GM18520 (cell line): ENCODE measurements around the gene NHSL2.
"Not testable (repeated sequence)": the region's sequence is repeated elsewhere in the genome, so short reads cannot be mapped to it uniquely, and the experiment has no call there.

Experiments
- ATAC-seq: cut with Tn5 transposase; IDR thresholded peaks from one replicate; pipeline ENCODE4 v1.9.1; 2021; ENCODE audit not compliant: unreplicated experiment

Gene NHSL2

DNA sequence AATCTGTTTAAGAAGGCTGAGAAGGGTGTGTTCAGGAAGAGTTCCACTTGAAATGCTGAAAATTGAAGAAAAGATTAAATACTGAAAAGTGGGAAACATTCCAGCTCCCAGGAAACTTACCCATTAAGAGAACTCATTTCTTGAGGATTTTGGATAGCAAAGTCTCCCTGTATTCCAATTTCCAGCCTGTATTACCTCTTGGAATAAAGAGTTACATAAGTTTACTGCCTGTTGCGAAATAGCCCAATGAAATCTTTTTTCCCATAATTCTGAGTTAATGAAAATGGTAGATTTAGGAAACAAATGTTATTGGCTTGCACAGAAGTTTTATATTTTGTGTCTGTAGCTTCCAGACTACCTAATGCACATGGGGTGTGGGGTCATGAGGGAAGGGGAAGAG, 12.0 kb downstream of the NHSL2 start:
- ATAC-seq = no peak

DNA sequence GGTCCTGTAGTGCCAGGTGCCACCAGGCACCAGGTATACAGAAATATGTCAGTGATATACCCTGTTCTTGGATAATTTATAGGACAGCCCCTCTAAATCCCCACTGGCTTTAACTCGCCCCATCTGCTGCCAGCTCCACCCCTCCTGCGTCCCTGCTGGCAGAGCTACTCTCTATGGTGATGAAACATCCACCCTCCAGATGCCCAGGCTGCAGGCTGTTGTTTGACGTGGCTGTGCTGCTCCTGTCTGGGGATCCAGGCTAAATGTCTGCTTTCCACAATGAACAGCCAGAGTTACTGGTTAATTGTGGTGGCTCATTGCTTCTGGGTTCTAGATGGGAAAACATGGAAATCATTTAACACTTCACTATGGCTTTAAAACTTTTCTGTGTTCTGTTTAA, 12.9 kb downstream of the NHSL2 start:
- no peak for ATAC-seq

DNA sequence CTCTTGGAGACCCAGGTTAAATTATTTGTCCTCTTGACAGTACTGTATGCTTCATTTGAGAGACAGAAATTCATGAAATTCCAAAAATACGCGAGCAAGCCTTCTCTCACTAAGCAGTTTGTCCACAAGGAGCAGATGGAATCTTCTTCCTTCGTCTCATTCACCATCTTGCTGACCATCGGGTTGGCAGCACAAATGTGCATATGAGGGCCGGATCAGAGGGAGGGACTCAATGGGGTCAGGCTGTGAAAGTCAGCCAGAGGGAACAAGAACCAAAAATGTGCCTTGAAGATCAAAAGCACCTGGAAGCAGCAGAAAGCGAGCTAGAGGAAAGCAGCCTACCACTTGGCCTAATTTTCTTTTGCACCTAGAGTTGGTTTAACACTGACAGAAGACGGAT, 16.4 kb downstream of the NHSL2 start:
- ATAC-seq = no peak

- no peak for ATAC-seq
Measured at GRCh38 chrX:71928856-71929255, 18.2 kb downstream of the NHSL2 start.

- ATAC-seq = no peak
Measured at GRCh38 chrX:71930298-71930697, 19.7 kb downstream of the NHSL2 start.

GRCh38 chrX:71935476-71935875, 24.8 kb downstream of the NHSL2 start:
- no peak for ATAC-seq

- no peak for ATAC-seq
Measured at GRCh38 chrX:71936632-71937031, 26.0 kb downstream of the NHSL2 start.

- no peak for ATAC-seq
Measured at GRCh38 chrX:71938371-71938770, 27.7 kb downstream of the NHSL2 start.

DNA sequence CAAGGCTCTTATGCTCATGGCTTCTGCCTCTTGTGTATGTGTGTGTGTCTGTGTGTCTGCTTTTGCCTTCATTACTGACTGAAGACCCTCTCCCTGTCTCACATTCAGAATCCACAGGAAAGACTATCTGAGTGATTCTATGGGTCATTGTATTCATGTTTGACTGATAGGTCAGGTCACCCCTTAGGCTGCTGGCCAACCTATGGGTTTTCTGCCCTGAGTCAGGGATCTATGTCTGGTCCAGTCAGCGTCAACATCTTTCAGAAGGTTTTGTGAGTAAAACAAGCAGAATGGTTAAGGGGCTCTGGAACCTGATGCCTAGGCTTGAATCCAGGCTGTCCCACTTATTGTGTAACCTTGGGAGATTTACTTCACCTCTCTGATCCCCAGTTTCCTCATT, 30.5 kb downstream of the NHSL2 start:
- ATAC-seq = no peak

DNA sequence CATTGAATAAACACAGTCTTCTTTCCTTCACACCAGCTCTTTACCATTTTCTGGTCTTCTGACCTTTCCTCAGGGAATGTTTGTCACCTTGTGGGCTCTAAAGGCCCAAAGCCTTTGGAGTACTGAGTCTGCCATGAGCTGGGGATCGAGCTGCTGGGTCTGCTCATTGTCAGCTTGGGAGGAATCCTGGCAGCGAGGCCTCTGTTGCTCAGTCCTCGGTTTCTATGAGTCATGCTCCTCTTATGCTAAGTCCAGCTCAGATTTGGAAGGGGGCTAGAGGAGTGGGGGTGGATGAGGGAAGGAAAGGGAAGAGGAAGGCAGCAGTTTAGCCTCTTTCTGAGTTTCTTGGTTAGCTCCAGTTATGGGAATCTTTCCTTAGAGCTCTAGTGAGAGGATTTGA, 31.1 kb downstream of the NHSL2 start:
- no peak for ATAC-seq

- no peak for ATAC-seq
Measured at GRCh38 chrX:71944369-71944768, 33.7 kb downstream of the NHSL2 start.

DNA sequence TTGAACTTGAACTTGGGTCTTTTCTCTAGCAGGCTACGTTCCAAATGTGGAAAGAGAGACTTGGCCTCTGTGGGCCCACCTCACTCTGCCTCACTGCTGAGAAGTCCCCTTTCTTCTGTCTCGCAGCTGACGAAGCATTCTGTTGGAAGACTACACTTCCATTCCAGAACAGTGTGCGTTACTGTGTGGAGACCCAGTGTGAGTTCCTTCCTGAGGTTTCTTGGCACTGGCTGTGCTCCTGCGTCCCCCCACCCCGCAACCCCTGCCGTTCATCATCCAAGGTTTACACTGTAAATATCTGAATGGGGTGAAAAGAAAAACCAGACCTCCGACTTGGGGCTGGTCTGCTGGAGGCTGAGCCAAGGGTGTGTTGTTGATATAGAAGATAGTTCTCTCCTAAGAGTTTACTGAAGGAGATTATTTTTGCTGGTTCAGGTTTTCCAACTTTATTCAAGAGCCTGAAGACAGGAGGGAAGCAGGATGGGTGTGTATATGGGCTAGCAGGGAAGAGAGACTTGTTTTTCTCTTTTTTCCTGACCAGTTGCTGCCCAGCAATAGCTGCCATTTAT, 34.7 kb downstream of the NHSL2 start:
- ATAC-seq = no peak

- ATAC-seq = no peak
Measured at GRCh38 chrX:71949363-71949762, 38.7 kb downstream of the NHSL2 start.

- no peak for ATAC-seq
Measured at GRCh38 chrX:71949844-71950445, 39.3 kb downstream of the NHSL2 start.

- no peak for ATAC-seq
Measured at GRCh38 chrX:71953391-71953790, 42.7 kb downstream of the NHSL2 start.

DNA sequence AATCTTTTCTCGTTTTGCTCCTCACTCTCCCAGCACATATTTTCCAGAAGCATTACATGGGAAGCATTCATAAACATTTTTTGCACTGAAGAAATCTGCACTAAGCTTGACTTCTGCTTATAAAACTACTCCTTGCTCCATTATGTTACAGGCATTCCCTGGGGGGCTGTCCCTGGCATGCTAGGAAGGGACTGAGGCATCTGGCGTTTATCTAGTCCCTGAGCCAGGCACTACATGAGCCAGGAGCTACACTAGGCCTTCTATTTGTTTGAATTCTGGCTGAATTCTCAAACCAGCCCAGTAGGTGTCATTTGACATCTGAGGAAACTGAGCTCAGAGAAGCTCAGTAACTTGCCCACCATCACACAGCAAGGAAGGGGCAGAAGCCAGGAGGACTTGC, 43.3 kb downstream of the NHSL2 start:
- ATAC-seq = no peak

- ATAC-seq = no peak
Measured at GRCh38 chrX:71954458-71954857, 43.8 kb downstream of the NHSL2 start.

GRCh38 chrX:71955530-71956120, 45.0 kb downstream of the NHSL2 start:
- ATAC-seq = no peak

- no peak for ATAC-seq
Measured at GRCh38 chrX:71958281-71958675, 47.6 kb downstream of the NHSL2 start.

- ATAC-seq = not testable (repeated sequence)
Measured at GRCh38 chrX:71964184-71964583, 53.5 kb downstream of the NHSL2 start.

DNA sequence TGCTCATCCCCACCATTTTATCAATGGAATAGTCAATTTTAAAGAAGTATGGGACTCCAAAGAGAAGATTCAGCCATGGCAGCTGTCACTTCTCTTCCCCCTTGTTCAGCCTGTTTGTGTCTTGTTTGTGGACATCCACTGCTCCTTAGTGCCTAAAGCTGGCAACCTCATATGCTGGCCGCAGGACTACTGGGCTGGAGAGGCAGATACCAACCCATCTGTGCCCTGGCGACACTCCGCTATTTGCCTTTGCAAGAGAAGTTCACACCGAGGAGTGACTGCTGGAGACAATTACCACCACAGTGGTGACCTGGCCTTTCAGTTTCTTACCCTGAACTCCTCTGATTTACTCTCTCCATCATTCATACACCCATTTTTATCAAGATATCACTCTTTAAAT, 64.3 kb downstream of the NHSL2 start:
- no peak for ATAC-seq

GRCh38 chrX:71976753-71977152, 66.1 kb downstream of the NHSL2 start:
- ATAC-seq = no peak

DNA sequence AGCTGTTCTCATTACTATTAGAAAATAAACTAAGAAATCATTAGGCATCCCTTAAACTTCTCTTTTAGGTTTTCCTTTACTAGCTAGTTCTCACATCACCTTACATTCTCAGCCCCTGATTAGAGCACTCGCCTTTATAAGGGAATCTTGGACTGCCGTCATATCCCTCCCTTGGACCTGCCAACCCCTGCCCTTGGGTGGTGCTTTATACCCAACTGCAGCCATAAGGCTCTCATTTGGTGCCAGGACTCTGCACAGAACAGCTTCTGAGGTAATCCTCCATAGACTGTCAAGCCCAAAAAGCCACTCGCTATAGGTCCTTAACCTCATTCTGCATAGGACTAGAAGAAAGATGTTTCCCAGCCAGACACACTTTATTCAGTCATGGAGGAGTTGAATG, 67.5 kb downstream of the NHSL2 start:
- no peak for ATAC-seq
